ENCODE data around the gene GLO1. TPM values are rescaled to one million over a fixed set of nuclear protein-coding genes. Genes with fewer than 3 reads are reported as not detected.

The GLO1 gene
- total RNA-seq, 1 experiment from 2014 or later: 125 TPM

GRCh38 chr6:38684904-38685303 is 18.0 kb downstream of the GLO1 start:
- TF ChIP-seq POLR2AphosphoS5 (IDR thresholded peaks at IDR 0.05; ENCODE audit: low read depth, low read length): no peak
- no peak for TF ChIP-seq CTCF (IDR thresholded peaks at IDR 0.05)
- TF ChIP-seq REST (IDR thresholded peaks at IDR 0.05; ENCODE audit: insufficient read depth in 1 of 2, low read depth in 2 of 2, low read length in 1 of 2): no peak
- TF ChIP-seq TCF7L2 (IDR thresholded peaks at IDR 0.05; ENCODE audit: low read depth, low read length): no peak
- TF ChIP-seq SIN3A (IDR thresholded peaks at IDR 0.05; ENCODE audit: borderline replicate concordance, insufficient read depth, low read depth, low read length): no peak
- DNase-seq (ENCODE audit: low read depth, low spot score) (no peak), ATAC-seq (no peak)
- no TSS peak for BruUV-seq (replicated peaks)
- in situ Hi-C loops (cut with HindIII; ENCODE audit: low pct_unique_long_range_greater_than_20kb, low sequenced_read_pairs): no loop called here
- Histone ChIP-seq H3K9me3 (ENCODE audit: control insufficient read depth, insufficient read depth, low read depth, low read length) (no peaks in the 10 kb centered on the region), H3K4me3 (ENCODE audit: low read depth in 2 of 2, low read length in 2 of 2) (no peak overlapping the region), H3K27ac (ENCODE audit: low read length) (no peak overlapping the region), H3K36me3 (ENCODE audit: control insufficient read depth, insufficient read depth, low read length) (peaks cover 22% of the 10 kb centered on the region), H3K27me3 (ENCODE audit: control insufficient read depth, insufficient read depth, low read length) (no peaks in the 10 kb centered on the region), H3K4me1 (ENCODE audit: control insufficient read depth, insufficient read depth, low read length) (no peaks in the 10 kb centered on the region)
- intact Hi-C loops (cut with micrococcal nuclease; ENCODE audit: unreplicated experiment): no loop called here
- ChIA-PET CTCF (no interaction called here), POLR2A (no interaction called here)

GRCh38 chr6:38684237-38684636 is 18.7 kb downstream of the GLO1 start:
- POLR2A ChIA-PET: no interaction called here

More at GRCh38 chr6:38684237-38684636, 18.7 kb downstream of the GLO1 start:
- intact Hi-C loops (cut with micrococcal nuclease; ENCODE audit: unreplicated experiment) (no loop called here), in situ Hi-C loops (cut with HindIII; ENCODE audit: low pct_unique_long_range_greater_than_20kb, low sequenced_read_pairs) (no loop called here)
- TF ChIP-seq POLR2AphosphoS5 (IDR thresholded peaks at IDR 0.05; ENCODE audit: low read depth, low read length) (no peak), CTCF (IDR thresholded peaks at IDR 0.05) (no peak), REST (IDR thresholded peaks at IDR 0.05; ENCODE audit: insufficient read depth in 1 of 2, low read depth in 2 of 2, low read length in 1 of 2) (no peak), SIN3A (IDR thresholded peaks at IDR 0.05; ENCODE audit: borderline replicate concordance, insufficient read depth, low read depth, low read length) (no peak), TCF7L2 (IDR thresholded peaks at IDR 0.05; ENCODE audit: low read depth, low read length) (no peak)
- Histone ChIP-seq H3K4me3 (ENCODE audit: low read depth in 2 of 2, low read length in 2 of 2) (no peak overlapping the region), H3K27ac (ENCODE audit: low read length) (no peak overlapping the region), H3K9me3 (ENCODE audit: control insufficient read depth, insufficient read depth, low read depth, low read length) (no peaks in the 10 kb centered on the region), H3K4me1 (ENCODE audit: control insufficient read depth, insufficient read depth, low read length) (no peaks in the 10 kb centered on the region), H3K27me3 (ENCODE audit: control insufficient read depth, insufficient read depth, low read length) (no peaks in the 10 kb centered on the region), H3K36me3 (ENCODE audit: control insufficient read depth, insufficient read depth, low read length) (peaks cover 22% of the 10 kb centered on the region)
- ATAC-seq (no peak), DNase-seq (ENCODE audit: low read depth, low spot score) (no peak)
- no TSS peak for BruUV-seq (replicated peaks)
- CTCF ChIA-PET: no interaction called here

All from Panc1 (cell line).